Measurements from ENCODE around the gene RPUSD4. TPM values are rescaled to one million over a fixed set of nuclear protein-coding genes. Genes with fewer than 3 reads are reported as not detected.

The RPUSD4 gene
- total RNA-seq, 1 donor = 36.2 TPM

GRCh38 chr11:126192361-126192760 lies 19.1 kb downstream of the RPUSD4 start:
- Histone ChIP-seq H3K27ac (ENCODE audit: low read depth, low read length) (no peak overlapping the region), H3K27me3 (ENCODE audit: insufficient read depth, low read length) (no peaks in the 10 kb centered on the region)
- no peak for DNase-seq (ENCODE audit: insufficient read length, low spot score, missing footprints)

GRCh38 chr11:126191379-126192073 lies 19.9 kb downstream of the RPUSD4 start:
- H3K4me1 ChIP-seq (ENCODE audit: insufficient read depth, low read length) = no peaks in the 10 kb centered on the region
- TF ChIP-seq CTCF (IDR thresholded peaks at IDR 0.05; ENCODE audit: extremely low read depth, low read depth, low read length) = no peak
- H3K79me2 ChIP-seq (ENCODE audit: insufficient read depth, low read length) = no peaks in the 10 kb centered on the region
- H3K27me3 ChIP-seq (ENCODE audit: insufficient read depth, low read length) = no peaks in the 10 kb centered on the region
- no peak overlapping the region for H2AFZ ChIP-seq (ENCODE audit: low read length)
- H3K27ac ChIP-seq (ENCODE audit: low read depth, low read length) = no peak overlapping the region
- no peak overlapping the region for H3K4me2 ChIP-seq (ENCODE audit: insufficient read depth, low read length)
- H3K9me3 ChIP-seq (ENCODE audit: low read depth, low read length) = no peaks in the 10 kb centered on the region
- H3K36me3 ChIP-seq (ENCODE audit: insufficient read depth, low read length) = peaks cover 3% of the 10 kb centered on the region
- DNase-seq (ENCODE audit: insufficient read length, low spot score, missing footprints) = peak; percentile 73
- H4K20me1 ChIP-seq (ENCODE audit: insufficient read depth, low read length) = no peaks in the 10 kb centered on the region
- no peak overlapping the region for H3K4me3 ChIP-seq (ENCODE audit: insufficient read depth, low read length)

More at GRCh38 chr11:126192361-126192760, 19.1 kb downstream of the RPUSD4 start:
- no peaks in the 10 kb centered on the region for H3K4me1 ChIP-seq (ENCODE audit: insufficient read depth, low read length)
- TF ChIP-seq CTCF (IDR thresholded peaks at IDR 0.05; ENCODE audit: extremely low read depth, low read depth, low read length) = no peak
- no peaks in the 10 kb centered on the region for H3K79me2 ChIP-seq (ENCODE audit: insufficient read depth, low read length)
- no peak overlapping the region for H2AFZ ChIP-seq (ENCODE audit: low read length)
- H3K4me2 ChIP-seq (ENCODE audit: insufficient read depth, low read length) = no peak overlapping the region
- peaks cover 11% of the 10 kb centered on the region for H3K36me3 ChIP-seq (ENCODE audit: insufficient read depth, low read length)
- no peak overlapping the region for H3K4me3 ChIP-seq (ENCODE audit: insufficient read depth, low read length)
- H3K9me3 ChIP-seq (ENCODE audit: low read depth, low read length) = no peaks in the 10 kb centered on the region
- no peaks in the 10 kb centered on the region for H4K20me1 ChIP-seq (ENCODE audit: insufficient read depth, low read length)

GRCh38 chr11:126190792-126191191 lies 20.7 kb downstream of the RPUSD4 start:
- no peaks in the 10 kb centered on the region for H3K4me1 ChIP-seq (ENCODE audit: insufficient read depth, low read length)
- H3K36me3 ChIP-seq (ENCODE audit: insufficient read depth, low read length) = peaks cover 3% of the 10 kb centered on the region
- no peaks in the 10 kb centered on the region for H3K79me2 ChIP-seq (ENCODE audit: insufficient read depth, low read length)
- DNase-seq (ENCODE audit: insufficient read length, low spot score, missing footprints) = no peak
- H3K4me3 ChIP-seq (ENCODE audit: insufficient read depth, low read length) = no peak overlapping the region
- H3K9me3 ChIP-seq (ENCODE audit: low read depth, low read length) = no peaks in the 10 kb centered on the region
- TF ChIP-seq CTCF (IDR thresholded peaks at IDR 0.05; ENCODE audit: extremely low read depth, low read depth, low read length) = no peak
- no peaks in the 10 kb centered on the region for H3K27me3 ChIP-seq (ENCODE audit: insufficient read depth, low read length)
- H2AFZ ChIP-seq (ENCODE audit: low read length) = no peak overlapping the region
- no peak overlapping the region for H3K27ac ChIP-seq (ENCODE audit: low read depth, low read length)
- H4K20me1 ChIP-seq (ENCODE audit: insufficient read depth, low read length) = no peaks in the 10 kb centered on the region
- H3K4me2 ChIP-seq (ENCODE audit: insufficient read depth, low read length) = no peak overlapping the region

GRCh38 chr11:126189109-126189929 lies 22.1 kb downstream of the RPUSD4 start:
- no peaks in the 10 kb centered on the region for H3K27me3 ChIP-seq (ENCODE audit: insufficient read depth, low read length)
- H3K4me3 ChIP-seq (ENCODE audit: insufficient read depth, low read length) = no peak overlapping the region
- H3K4me1 ChIP-seq (ENCODE audit: insufficient read depth, low read length) = no peaks in the 10 kb centered on the region
- no peak overlapping the region for H3K27ac ChIP-seq (ENCODE audit: low read depth, low read length)
- no peak for DNase-seq (ENCODE audit: insufficient read length, low spot score, missing footprints)
- H3K4me2 ChIP-seq (ENCODE audit: insufficient read depth, low read length) = no peak overlapping the region
- H3K36me3 ChIP-seq (ENCODE audit: insufficient read depth, low read length) = peaks cover 3% of the 10 kb centered on the region
- no peaks in the 10 kb centered on the region for H4K20me1 ChIP-seq (ENCODE audit: insufficient read depth, low read length)
- no peaks in the 10 kb centered on the region for H3K9me3 ChIP-seq (ENCODE audit: low read depth, low read length)
- H2AFZ ChIP-seq (ENCODE audit: low read length) = no peak overlapping the region
- no peak for TF ChIP-seq CTCF (IDR thresholded peaks at IDR 0.05; ENCODE audit: extremely low read depth, low read depth, low read length)
- no peaks in the 10 kb centered on the region for H3K79me2 ChIP-seq (ENCODE audit: insufficient read depth, low read length)
